ENCODE results near the gene GNAS.

DNA sequence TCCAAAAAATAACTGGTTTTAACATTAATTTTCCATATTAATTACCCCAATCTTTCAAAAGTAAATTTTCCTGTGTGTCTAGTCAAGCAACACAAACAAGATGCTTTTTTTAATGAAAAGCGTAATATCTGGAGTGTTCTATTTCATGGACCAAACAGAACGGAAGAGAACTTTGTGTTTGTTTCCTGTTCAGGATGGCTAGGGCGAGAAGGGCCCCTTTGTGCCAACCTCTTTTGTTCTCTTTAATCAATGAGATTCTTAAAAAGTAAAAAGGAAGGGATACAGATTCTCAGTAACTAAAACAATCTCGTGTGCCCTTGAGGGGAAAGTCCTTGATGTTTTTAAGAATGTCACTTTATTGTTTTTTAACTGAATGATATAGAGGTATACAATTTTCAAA lies 55.7 kb downstream of the GNAS start:
- TF ChIP-seq, protein P1, sequence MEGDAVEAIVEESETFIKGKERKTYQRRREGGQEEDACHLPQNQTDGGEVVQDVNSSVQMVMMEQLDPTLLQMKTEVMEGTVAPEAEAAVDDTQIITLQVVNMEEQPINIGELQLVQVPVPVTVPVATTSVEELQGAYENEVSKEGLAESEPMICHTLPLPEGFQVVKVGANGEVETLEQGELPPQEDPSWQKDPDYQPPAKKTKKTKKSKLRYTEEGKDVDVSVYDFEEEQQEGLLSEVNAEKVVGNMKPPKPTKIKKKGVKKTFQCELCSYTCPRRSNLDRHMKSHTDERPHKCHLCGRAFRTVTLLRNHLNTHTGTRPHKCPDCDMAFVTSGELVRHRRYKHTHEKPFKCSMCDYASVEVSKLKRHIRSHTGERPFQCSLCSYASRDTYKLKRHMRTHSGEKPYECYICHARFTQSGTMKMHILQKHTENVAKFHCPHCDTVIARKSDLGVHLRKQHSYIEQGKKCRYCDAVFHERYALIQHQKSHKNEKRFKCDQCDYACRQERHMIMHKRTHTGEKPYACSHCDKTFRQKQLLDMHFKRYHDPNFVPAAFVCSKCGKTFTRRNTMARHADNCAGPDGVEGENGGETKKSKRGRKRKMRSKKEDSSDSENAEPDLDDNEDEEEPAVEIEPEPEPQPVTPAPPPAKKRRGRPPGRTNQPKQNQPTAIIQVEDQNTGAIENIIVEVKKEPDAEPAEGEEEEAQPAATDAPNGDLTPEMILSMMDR (conservative IDR thresholded peaks at IDR 0.05; ENCODE audit: low read length), result no peak
- TF ChIP-seq EZH2phosphoT487 (IDR thresholded peaks at IDR 0.05; ENCODE audit: borderline replicate concordance, low read depth, low read length), result no peak

Data from OCI-LY7 (cell line).